ENCODE results near the gene TFAP2B.

The TFAP2B gene

DNA sequence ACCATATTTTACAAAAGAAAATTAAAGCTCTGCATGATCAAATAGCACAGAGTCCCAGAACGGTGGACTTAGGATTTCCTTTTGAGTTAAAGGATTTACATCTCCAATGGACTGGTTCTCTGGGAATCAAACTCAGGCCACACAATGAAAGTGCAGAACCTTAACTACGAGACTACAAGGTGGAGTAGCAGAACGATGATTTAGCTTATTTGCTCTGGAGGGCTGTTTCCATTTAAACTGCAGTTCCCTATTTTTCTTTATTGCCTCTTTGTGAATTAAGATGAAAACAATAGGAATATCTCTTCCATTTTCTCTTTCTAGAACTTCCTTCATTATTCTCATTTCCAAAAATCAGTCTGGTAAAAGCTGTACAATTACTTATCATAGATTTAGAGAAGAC, 65.7 kb downstream of the TFAP2B start:
- TF ChIP-seq POLR2AphosphoS5 (IDR thresholded peaks at IDR 0.05; ENCODE audit: low read depth, low read length) (no peak), SIN3A (IDR thresholded peaks at IDR 0.05; ENCODE audit: borderline replicate concordance, insufficient read depth, low read length) (no peak)
- TF ChIP-seq, protein P1, sequence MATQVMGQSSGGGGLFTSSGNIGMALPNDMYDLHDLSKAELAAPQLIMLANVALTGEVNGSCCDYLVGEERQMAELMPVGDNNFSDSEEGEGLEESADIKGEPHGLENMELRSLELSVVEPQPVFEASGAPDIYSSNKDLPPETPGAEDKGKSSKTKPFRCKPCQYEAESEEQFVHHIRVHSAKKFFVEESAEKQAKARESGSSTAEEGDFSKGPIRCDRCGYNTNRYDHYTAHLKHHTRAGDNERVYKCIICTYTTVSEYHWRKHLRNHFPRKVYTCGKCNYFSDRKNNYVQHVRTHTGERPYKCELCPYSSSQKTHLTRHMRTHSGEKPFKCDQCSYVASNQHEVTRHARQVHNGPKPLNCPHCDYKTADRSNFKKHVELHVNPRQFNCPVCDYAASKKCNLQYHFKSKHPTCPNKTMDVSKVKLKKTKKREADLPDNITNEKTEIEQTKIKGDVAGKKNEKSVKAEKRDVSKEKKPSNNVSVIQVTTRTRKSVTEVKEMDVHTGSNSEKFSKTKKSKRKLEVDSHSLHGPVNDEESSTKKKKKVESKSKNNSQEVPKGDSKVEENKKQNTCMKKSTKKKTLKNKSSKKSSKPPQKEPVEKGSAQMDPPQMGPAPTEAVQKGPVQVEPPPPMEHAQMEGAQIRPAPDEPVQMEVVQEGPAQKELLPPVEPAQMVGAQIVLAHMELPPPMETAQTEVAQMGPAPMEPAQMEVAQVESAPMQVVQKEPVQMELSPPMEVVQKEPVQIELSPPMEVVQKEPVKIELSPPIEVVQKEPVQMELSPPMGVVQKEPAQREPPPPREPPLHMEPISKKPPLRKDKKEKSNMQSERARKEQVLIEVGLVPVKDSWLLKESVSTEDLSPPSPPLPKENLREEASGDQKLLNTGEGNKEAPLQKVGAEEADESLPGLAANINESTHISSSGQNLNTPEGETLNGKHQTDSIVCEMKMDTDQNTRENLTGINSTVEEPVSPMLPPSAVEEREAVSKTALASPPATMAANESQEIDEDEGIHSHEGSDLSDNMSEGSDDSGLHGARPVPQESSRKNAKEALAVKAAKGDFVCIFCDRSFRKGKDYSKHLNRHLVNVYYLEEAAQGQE (IDR thresholded peaks at IDR 0.05; ENCODE audit: insufficient read depth in 1 of 2, low read depth in 2 of 2, low read length in 2 of 2), result no peak

- TF ChIP-seq, protein P1 (IDR thresholded peaks at IDR 0.05; ENCODE audit: insufficient read depth in 1 of 2, low read depth in 2 of 2, low read length in 2 of 2), result no peak
- no peak for TF ChIP-seq FOXP2 (optimal IDR thresholded peaks at IDR 0.05; ENCODE audit: borderline replicate concordance, extremely low read depth, extremely low read length, insufficient read depth)
- no peak for TF ChIP-seq TAF1 (IDR thresholded peaks at IDR 0.05; ENCODE audit: borderline replicate concordance, insufficient read depth, low read length)
- TF ChIP-seq SIN3A (IDR thresholded peaks at IDR 0.05; ENCODE audit: borderline replicate concordance, insufficient read depth, low read length), result no peak
- TF ChIP-seq POLR2AphosphoS5 (IDR thresholded peaks at IDR 0.05; ENCODE audit: low read depth, low read length), result no peak
Observed at GRCh38 chr6:50887112-50887511, 68.4 kb downstream of the TFAP2B start.

DNA sequence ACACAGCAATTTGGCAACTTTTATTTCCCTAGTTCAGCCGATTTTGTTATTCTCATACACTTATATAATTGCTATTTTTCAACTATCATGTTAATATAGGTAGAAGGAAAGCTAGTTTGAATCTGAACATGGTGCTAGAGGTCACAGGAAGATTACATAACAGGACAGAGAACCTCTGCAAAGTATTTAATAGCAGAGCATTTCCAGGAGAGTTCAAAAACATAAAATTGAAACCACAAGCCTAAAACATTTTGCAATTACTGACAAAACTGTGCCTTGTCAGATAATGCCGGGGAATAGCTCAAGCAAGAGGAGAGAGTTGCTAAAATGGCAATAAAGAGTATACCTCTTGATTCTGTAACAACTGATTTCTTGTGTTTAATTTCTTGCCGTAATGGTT, 70.8 kb downstream of the TFAP2B start:
- TF ChIP-seq TAF1 (IDR thresholded peaks at IDR 0.05; ENCODE audit: borderline replicate concordance, insufficient read depth, low read length), result no peak
- TF ChIP-seq, protein P1 (IDR thresholded peaks at IDR 0.05; ENCODE audit: insufficient read depth in 1 of 2, low read depth in 2 of 2, low read length in 2 of 2), result no peak
- TF ChIP-seq FOXP2 (optimal IDR thresholded peaks at IDR 0.05; ENCODE audit: borderline replicate concordance, extremely low read depth, extremely low read length, insufficient read depth), result no peak
- TF ChIP-seq SIN3A (IDR thresholded peaks at IDR 0.05; ENCODE audit: borderline replicate concordance, insufficient read depth, low read length), result no peak
- TF ChIP-seq POLR2AphosphoS5 (IDR thresholded peaks at IDR 0.05; ENCODE audit: low read depth, low read length), result no peak

- no peak for TF ChIP-seq FOXP2 (optimal IDR thresholded peaks at IDR 0.05; ENCODE audit: borderline replicate concordance, extremely low read depth, extremely low read length, insufficient read depth)
- TF ChIP-seq, protein P1 (IDR thresholded peaks at IDR 0.05; ENCODE audit: insufficient read depth in 1 of 2, low read depth in 2 of 2, low read length in 2 of 2), result no peak
- TF ChIP-seq TAF1 (IDR thresholded peaks at IDR 0.05; ENCODE audit: borderline replicate concordance, insufficient read depth, low read length), result no peak
- no peak for TF ChIP-seq SIN3A (IDR thresholded peaks at IDR 0.05; ENCODE audit: borderline replicate concordance, insufficient read depth, low read length)
- no peak for TF ChIP-seq POLR2AphosphoS5 (IDR thresholded peaks at IDR 0.05; ENCODE audit: low read depth, low read length)
Observed at GRCh38 chr6:50889935-50890334, 71.3 kb downstream of the TFAP2B start.

DNA sequence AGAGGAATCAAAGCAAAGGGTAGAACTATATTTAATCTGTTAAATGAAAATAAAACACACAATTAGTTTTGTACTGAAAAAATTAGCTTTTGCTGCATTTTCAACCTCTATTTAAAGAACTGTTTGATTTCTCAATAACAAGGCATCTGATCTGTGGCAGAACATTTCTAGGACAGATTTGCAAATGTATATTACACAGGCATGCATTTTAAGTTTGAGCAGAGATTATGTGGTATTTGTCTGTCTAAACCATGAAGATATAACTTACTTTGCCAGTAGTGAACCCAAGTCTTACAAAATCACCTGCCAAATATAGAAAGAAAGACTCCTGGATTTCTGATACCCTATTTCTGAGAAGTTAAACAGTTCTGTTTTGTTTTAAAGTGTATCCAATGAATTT, 71.9 kb downstream of the TFAP2B start:
- TF ChIP-seq TAF1 (IDR thresholded peaks at IDR 0.05; ENCODE audit: borderline replicate concordance, insufficient read depth, low read length), result no peak
- TF ChIP-seq, protein P1 (IDR thresholded peaks at IDR 0.05; ENCODE audit: insufficient read depth in 1 of 2, low read depth in 2 of 2, low read length in 2 of 2), result no peak
- TF ChIP-seq POLR2AphosphoS5 (IDR thresholded peaks at IDR 0.05; ENCODE audit: low read depth, low read length), result no peak
- TF ChIP-seq SIN3A (IDR thresholded peaks at IDR 0.05; ENCODE audit: borderline replicate concordance, insufficient read depth, low read length), result no peak
- TF ChIP-seq FOXP2 (optimal IDR thresholded peaks at IDR 0.05; ENCODE audit: borderline replicate concordance, extremely low read depth, extremely low read length, insufficient read depth), result no peak

Measured in PFSK-1 (cell line).